Osteocyte (in vitro differentiated cells): ENCODE measurements around the gene DDR2. TPM values are rescaled to one million over a fixed set of nuclear protein-coding genes. Genes with fewer than 3 reads are reported as not detected.

Experiments used
- DNase-seq: peaks from one replicate; pipeline ENCODE4 v3.0.0; 2021; ENCODE audit warnings: mixed read lengths; ENCODE audit not compliant: unreplicated experiment; ENCODE audit errors: extremely low spot score
- H3K27ac Mint-ChIP-seq: one replicate; pipeline ENCODE4 v1.8.0; 2021; ENCODE audit warnings: mild to moderate bottlenecking, mixed read lengths; ENCODE audit not compliant: unreplicated experiment
- H3K27me3 Mint-ChIP-seq: one replicate; pipeline ENCODE4 v1.8.0; 2021; ENCODE audit warnings: mixed read lengths; ENCODE audit not compliant: unreplicated experiment
- H3K36me3 Mint-ChIP-seq: one replicate; pipeline ENCODE4 v1.8.0; 2021; ENCODE audit warnings: mixed read lengths; ENCODE audit not compliant: unreplicated experiment
- H3K4me1 Mint-ChIP-seq: one replicate; pipeline ENCODE4 v1.8.0; 2021; ENCODE audit warnings: mixed read lengths; ENCODE audit not compliant: unreplicated experiment
- H3K4me3 Mint-ChIP-seq: one replicate; pipeline ENCODE4 v1.8.0; 2021; ENCODE audit warnings: mild to moderate bottlenecking, moderate library complexity, mixed read lengths; ENCODE audit not compliant: unreplicated experiment
- H3K9me3 Mint-ChIP-seq: one replicate; pipeline ENCODE4 v1.8.0; 2021; ENCODE audit warnings: mixed read lengths; ENCODE audit not compliant: unreplicated experiment
- CTCF ChIP-seq: fragments of 200-600 bp; sonication (generic); IDR thresholded peaks from 2 replicates; pipeline ENCODE4 v1.5.0; 2021; ENCODE audit warnings: antibody characterized with exemption, mild to moderate bottlenecking, moderate library complexity
- total RNA-seq: library from RNA; stranded (reverse); gene quantifications from 2 replicates; pipeline ENCODE4 v1.2.1, GENCODE V29; 2021

Gene DDR2
- total RNA-seq, 1 donor from 2014 or later, result 173 TPM

- Mint-ChIP-seq H3K27me3 (no peaks in the 10 kb centered on the region), H3K4me3 (no peak overlapping the region), H3K4me1 (no peaks in the 10 kb centered on the region), H3K36me3 (peaks cover 14% of the 10 kb centered on the region), H3K9me3 (no peaks in the 10 kb centered on the region), H3K27ac (no peak overlapping the region)
- no peak for DNase-seq
- no peak for TF ChIP-seq CTCF
Measured at GRCh38 chr1:162753998-162754585, 121.8 kb downstream of the DDR2 start.

GRCh38 chr1:162755306-162755705 lies 123.0 kb downstream of the DDR2 start:
- no peaks in the 10 kb centered on the region for H3K9me3 Mint-ChIP-seq
- H3K4me3 Mint-ChIP-seq, result no peak overlapping the region
- TF ChIP-seq CTCF, result no peak
- no peaks in the 10 kb centered on the region for H3K4me1 Mint-ChIP-seq
- peaks cover 23% of the 10 kb centered on the region for H3K36me3 Mint-ChIP-seq
- no peaks in the 10 kb centered on the region for H3K27me3 Mint-ChIP-seq
- no peak overlapping the region for H3K27ac Mint-ChIP-seq
- DNase-seq, result no peak

- Mint-ChIP-seq H3K36me3 (peaks cover 34% of the 10 kb centered on the region), H3K4me1 (no peaks in the 10 kb centered on the region), H3K9me3 (no peaks in the 10 kb centered on the region), H3K27me3 (no peaks in the 10 kb centered on the region), H3K4me3 (no peak overlapping the region), H3K27ac (no peak overlapping the region)
- no peak for TF ChIP-seq CTCF
- DNase-seq, result no peak
Measured at GRCh38 chr1:162756523-162756922, 124.3 kb downstream of the DDR2 start.

- no peaks in the 10 kb centered on the region for H3K9me3 Mint-ChIP-seq
- no peak overlapping the region for H3K4me3 Mint-ChIP-seq
- no peaks in the 10 kb centered on the region for H3K27me3 Mint-ChIP-seq
- H3K27ac Mint-ChIP-seq, result no peak overlapping the region
- no peaks in the 10 kb centered on the region for H3K4me1 Mint-ChIP-seq
- H3K36me3 Mint-ChIP-seq, result peaks cover 40% of the 10 kb centered on the region
- TF ChIP-seq CTCF, result no peak
- DNase-seq, result no peak
Measured at GRCh38 chr1:162757476-162757875, 125.2 kb downstream of the DDR2 start.

- no peak for TF ChIP-seq CTCF
- Mint-ChIP-seq H3K9me3 (no peaks in the 10 kb centered on the region), H3K4me1 (no peaks in the 10 kb centered on the region), H3K27ac (no peak overlapping the region), H3K27me3 (no peaks in the 10 kb centered on the region), H3K4me3 (no peak overlapping the region), H3K36me3 (peaks cover 68% of the 10 kb centered on the region)
- no peak for DNase-seq
Measured at GRCh38 chr1:162765788-162766187, 133.5 kb downstream of the DDR2 start.
